Psoas muscle (tissue), 8 donors: ENCODE results near the gene MLH1. TPM values are rescaled to one million over a fixed set of nuclear protein-coding genes. Genes with fewer than 3 reads are reported as not detected.
"Not testable (repeated sequence)": the region's sequence is repeated elsewhere in the genome, so short reads cannot be mapped to it uniquely, and the experiment has no call there.

Experiments
- ATAC-seq, 4 donors: fragments of 200-7000 bp; cut with Tn5 transposase; one replicate each; pipeline ENCODE4 v1.9.1; 2020; ENCODE audit warnings: moderate library complexity in 3 of 4, mild to moderate bottlenecking in 2 of 4
- DNase-seq, 2 donors: peaks; one replicate each; pipeline ENCODE4 v3.0.0-alpha.2; 2020
- H3K27ac ChIP-seq: fragments of 200-600 bp; one replicate; pipeline ENCODE4 v1.8.0; 2022
- H3K27me3 ChIP-seq, 3 donors: fragments of 200-600 bp in 1 of 3; one replicate each; pipeline versions ENCODE4 v1.6.1 to v1.8.0; 2013 to 2022; ENCODE audit warnings: low read length in 2 of 3, mild to moderate bottlenecking in 2 of 3, moderate library complexity in 1 of 3; ENCODE audit not compliant: insufficient read depth in 3 of 3
- H3K36me3 ChIP-seq, 2 donors: fragments of 200-600 bp in 1 of 2; one replicate each; pipeline versions ENCODE4 v1.6.1 to v1.8.0; 2013 to 2022; ENCODE audit warnings: low read depth in 1 of 2, mild to moderate bottlenecking in 1 of 2, moderate library complexity in 1 of 2; ENCODE audit not compliant: insufficient read depth in 1 of 2
- H3K4me1 ChIP-seq: fragments of 200-600 bp; one replicate; pipeline ENCODE4 v1.8.0; 2022
- H3K4me3 ChIP-seq: fragments of 200-600 bp; one replicate; pipeline ENCODE4 v1.8.0; 2022; ENCODE audit warnings: mild to moderate bottlenecking
- H3K9me3 ChIP-seq: fragments of 200-600 bp; one replicate; pipeline ENCODE4 v1.8.0; 2022
- whole genome bisulfite sequencing, 3 donors: extraction: QIAGEN DNeasy Blood & Tissue Kit; methylation state at CpG; one replicate each; pipeline versions ENCODE4 v1.1.6 to v1.1.7; 2013; 5-methylcytosine and 5-hydroxymethylcytosine counted together
- intact Hi-C, 2 donors: fragments of 100-400 bp; cut with DNase I; formaldehyde crosslinking; loops; one replicate each; pipeline versions ENCODE4 v1.11.0 to v1.14.2; 2022
- polyA plus RNA-seq, 3 donors: library from polyadenylated mRNA; stranded (reverse); fragments of 200-250 nt; gene quantifications; one replicate each; pipeline ENCODE4 v1.2.3, GENCODE V29; 2013
- total RNA-seq, 4 donors: library from RNA; stranded (reverse); fragmentation: NEBNext Ultra II Directional in 2 of 4; extraction: Animal tissue kit (Norgen Biotek cat#: 25700) in 2 of 4; gene quantifications; one replicate each; pipeline versions ENCODE4 v1.2.1 to v1.2.4, GENCODE V29; 2021 to 2023
- TF ChIP-seq, protein P1 (sequence below): fragments of 200-600 bp; IDR thresholded peaks from one replicate; pipeline ENCODE4 v1.8.0; 2022; ENCODE audit warnings: antibody characterized with exemption
- donor health status: healthy with polysubstance abuse.
- donor health status: DM: no; HTN: no; CAD: no; lungs with moderate emphysema.
- donor health status: Bipolar disorder and iron deficiency.
- donor health status: healthy.
- donor health status: DM: yes; HTN: yes; CAD: no.
- donor health status: DM: no; HTN: no; CAD: no.
- donor health status: DM: no; HTN: no; CAD: no.
- donor health status: DM: yes; HTN: yes; CAD: no.

MLH1 gene
- total and polyA plus RNA-seq, 7 donors = 26.5 to 37.7 (median 32.5) TPM

GRCh38 chr3:36957063-36957462, 36.3 kb upstream of the MLH1 start:
- ATAC-seq (no peak), DNase-seq (no peak)
- Histone ChIP-seq H3K36me3 (no peaks in the 10 kb centered on the region), H3K27ac (no peak overlapping the region), H3K4me3 (no peak overlapping the region), H3K4me1 (no peaks in the 10 kb centered on the region), H3K9me3 (no peaks in the 10 kb centered on the region), H3K27me3 (no peaks in the 10 kb centered on the region)
- WGBS, 3 donors = 90 to 100% (median 92%) methylated on average over 1 of the region's 1 CpG
- intact Hi-C loops = loop anchor here in 1 of 2 donors (5.0 kb wide), 1 partner anchor 230 kb away; no protein-coding TSS in a partner anchor
- TF ChIP-seq, protein P1, sequence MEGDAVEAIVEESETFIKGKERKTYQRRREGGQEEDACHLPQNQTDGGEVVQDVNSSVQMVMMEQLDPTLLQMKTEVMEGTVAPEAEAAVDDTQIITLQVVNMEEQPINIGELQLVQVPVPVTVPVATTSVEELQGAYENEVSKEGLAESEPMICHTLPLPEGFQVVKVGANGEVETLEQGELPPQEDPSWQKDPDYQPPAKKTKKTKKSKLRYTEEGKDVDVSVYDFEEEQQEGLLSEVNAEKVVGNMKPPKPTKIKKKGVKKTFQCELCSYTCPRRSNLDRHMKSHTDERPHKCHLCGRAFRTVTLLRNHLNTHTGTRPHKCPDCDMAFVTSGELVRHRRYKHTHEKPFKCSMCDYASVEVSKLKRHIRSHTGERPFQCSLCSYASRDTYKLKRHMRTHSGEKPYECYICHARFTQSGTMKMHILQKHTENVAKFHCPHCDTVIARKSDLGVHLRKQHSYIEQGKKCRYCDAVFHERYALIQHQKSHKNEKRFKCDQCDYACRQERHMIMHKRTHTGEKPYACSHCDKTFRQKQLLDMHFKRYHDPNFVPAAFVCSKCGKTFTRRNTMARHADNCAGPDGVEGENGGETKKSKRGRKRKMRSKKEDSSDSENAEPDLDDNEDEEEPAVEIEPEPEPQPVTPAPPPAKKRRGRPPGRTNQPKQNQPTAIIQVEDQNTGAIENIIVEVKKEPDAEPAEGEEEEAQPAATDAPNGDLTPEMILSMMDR = no peak

DNA sequence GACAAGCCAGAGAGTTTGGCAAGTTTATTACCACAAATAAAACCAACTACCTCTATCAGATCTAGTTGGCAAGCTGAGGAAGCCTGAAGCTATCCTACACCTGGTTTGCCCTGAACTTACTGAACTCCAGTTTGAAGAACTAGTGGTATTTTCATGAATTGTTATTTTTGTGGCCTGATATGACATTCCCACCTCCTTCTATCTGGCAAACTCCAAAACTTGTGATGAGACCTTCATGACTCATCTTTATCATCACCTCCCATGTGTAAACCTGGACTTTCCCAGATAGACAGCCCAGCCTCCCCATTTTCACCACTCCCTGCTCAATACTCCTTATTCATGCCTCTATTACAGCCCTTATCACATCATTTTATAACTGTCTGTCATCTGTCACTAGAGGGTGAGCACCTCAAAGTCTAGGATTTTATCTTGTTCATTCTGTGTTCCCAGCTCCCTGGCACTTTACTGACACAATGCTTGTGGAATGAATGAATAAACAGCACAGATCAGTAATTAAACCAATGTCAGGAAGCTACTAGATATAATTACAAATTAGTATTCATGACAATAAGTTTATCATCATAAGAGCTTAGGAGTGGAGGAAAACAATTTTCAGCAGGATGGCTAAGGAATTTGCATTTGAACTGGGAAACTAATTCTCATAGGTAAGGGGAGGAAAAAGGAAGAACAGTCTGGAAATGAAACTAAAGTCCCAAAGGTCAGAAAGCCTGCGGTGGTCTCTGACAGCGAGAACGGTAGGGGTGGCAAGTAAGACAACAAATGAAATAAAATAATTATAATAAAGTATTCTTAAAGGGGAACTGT, 35.2 kb upstream of the MLH1 start:
- no peaks in the 10 kb centered on the region for H3K4me1 ChIP-seq
- TF ChIP-seq, protein P1 = no peak
- H3K27ac ChIP-seq = no peak overlapping the region
- no peaks in the 10 kb centered on the region for H3K36me3 ChIP-seq
- no peaks in the 10 kb centered on the region for H3K9me3 ChIP-seq
- 61 to 65% (median 62%) methylated on average over 3 of the region's 3 CpGs for WGBS, 3 donors
- H3K27me3 ChIP-seq = no peaks in the 10 kb centered on the region
- DNase-seq (no peak), ATAC-seq (no peak)
- no peak overlapping the region for H3K4me3 ChIP-seq
- intact Hi-C loops = loop anchor here (2.0 to 5.0 kb wide), 2 partner anchors 225 to 231 kb away; no protein-coding TSS in a partner anchor

DNA sequence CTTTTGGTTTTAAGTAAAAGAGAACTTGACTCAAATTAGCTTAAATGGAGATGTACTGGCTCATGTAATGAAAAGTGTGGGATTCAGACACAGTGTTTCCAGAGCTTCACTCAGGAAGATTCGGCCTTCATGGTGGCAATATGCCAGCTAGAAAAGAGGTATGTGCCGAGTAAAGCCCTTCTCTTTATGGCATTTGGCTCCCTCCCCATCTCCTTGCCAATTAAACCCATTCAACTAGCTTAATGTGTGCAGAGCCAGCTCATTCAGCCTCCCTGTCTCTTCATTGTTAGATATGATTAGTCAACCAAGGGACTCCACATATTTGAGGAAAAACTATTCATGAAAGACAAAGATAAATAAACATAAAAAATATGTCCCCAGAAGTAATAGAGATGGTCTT, 33.5 kb upstream of the MLH1 start:
- Histone ChIP-seq H3K36me3 (no peaks in the 10 kb centered on the region), H3K4me1 (no peaks in the 10 kb centered on the region), H3K27me3 (no peaks in the 10 kb centered on the region), H3K27ac (no peak overlapping the region), H3K9me3 (no peaks in the 10 kb centered on the region), H3K4me3 (no peak overlapping the region)
- ATAC-seq = no peak
- intact Hi-C loops = loop anchor here (2.0 to 5.0 kb wide), 2 partner anchors 227 to 233 kb away; no protein-coding TSS in a partner anchor
- 20 to 30% (median 25%) methylated on average over 2 of the region's 2 CpGs for WGBS, 3 donors
- DNase-seq = no peak
- TF ChIP-seq, protein P1 = no peak

- Histone ChIP-seq H3K27me3 (no peaks in the 10 kb centered on the region), H3K9me3 (no peaks in the 10 kb centered on the region), H3K4me3 (no peak overlapping the region), H3K4me1 (no peaks in the 10 kb centered on the region), H3K27ac (no peak overlapping the region), H3K36me3 (no peaks in the 10 kb centered on the region)
- WGBS, 3 donors = 87 to 90% (median 88%) methylated on average over 4 of the region's 4 CpGs
- TF ChIP-seq, protein P1 = no peak
- ATAC-seq = no peak
- intact Hi-C loops = no loop called here
- DNase-seq = no peak
These were observed 32.8 kb upstream of the MLH1 start for GRCh38 chr3:36960502-36960901.

DNA sequence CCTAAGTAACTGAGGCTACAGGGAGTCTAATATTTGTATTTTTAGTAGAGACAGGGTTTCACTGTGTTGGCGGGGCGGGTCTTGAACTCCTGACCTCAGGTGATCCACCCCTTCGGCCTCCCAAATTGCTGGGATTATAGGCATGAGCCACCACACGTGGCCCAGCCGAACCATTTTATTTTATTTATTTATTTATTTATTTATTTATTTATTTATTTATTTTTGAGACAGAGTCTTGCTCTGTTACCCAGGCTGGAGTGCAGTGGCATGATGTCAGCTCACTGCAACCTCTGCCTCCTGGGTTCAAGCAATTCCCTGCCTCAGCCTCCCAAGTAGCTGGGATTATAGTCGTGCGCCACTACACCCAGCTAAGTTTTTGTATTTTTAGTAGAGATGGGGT, 30.3 kb upstream of the MLH1 start:
- H3K36me3 ChIP-seq, H3K27ac ChIP-seq, H3K4me3 ChIP-seq, H3K4me1 ChIP-seq, H3K9me3 ChIP-seq, DNase-seq, ATAC-seq, intact Hi-C loops, H3K27me3 ChIP-seq: not testable (repeated sequence)
- WGBS, 3 donors = 96 to 98% (median 97%) methylated on average over 7 of the region's 7 CpGs
